Stimulated activated memory B cell treated with anti-CD40 and anti-IgM and Interleukin-4, amounts not matched to agents 10 μg/mL and 1 μg/mL and 100 μg/mL, for 72 hours (primary cell): ENCODE measurements around the gene SULT1A1.

Source experiments
- ATAC-seq: fragments of 150-1000 bp; cut with Tn5 transposase; 2 replicates; pipeline ENCODE4 v1.10.0; 2021
- H3K27ac Mint-ChIP-seq: one replicate; pipeline ENCODE4 v1.8.0; 2022; ENCODE audit warnings: mild to moderate bottlenecking, mixed read lengths
- H3K27me3 Mint-ChIP-seq: one replicate; pipeline ENCODE4 v1.8.0; 2022; ENCODE audit warnings: mixed read lengths
- H3K36me3 Mint-ChIP-seq: one replicate; pipeline ENCODE4 v1.8.0; 2022; ENCODE audit warnings: mixed read lengths
- H3K4me1 Mint-ChIP-seq: one replicate; pipeline ENCODE4 v1.8.0; 2022; ENCODE audit warnings: mixed read lengths
- H3K4me3 Mint-ChIP-seq: one replicate; pipeline ENCODE4 v1.8.0; 2022; ENCODE audit warnings: mild to moderate bottlenecking, moderate library complexity, mixed read lengths
- H3K9me3 Mint-ChIP-seq: one replicate; pipeline ENCODE4 v1.8.0; 2022; ENCODE audit warnings: mixed read lengths

Gene SULT1A1

DNA sequence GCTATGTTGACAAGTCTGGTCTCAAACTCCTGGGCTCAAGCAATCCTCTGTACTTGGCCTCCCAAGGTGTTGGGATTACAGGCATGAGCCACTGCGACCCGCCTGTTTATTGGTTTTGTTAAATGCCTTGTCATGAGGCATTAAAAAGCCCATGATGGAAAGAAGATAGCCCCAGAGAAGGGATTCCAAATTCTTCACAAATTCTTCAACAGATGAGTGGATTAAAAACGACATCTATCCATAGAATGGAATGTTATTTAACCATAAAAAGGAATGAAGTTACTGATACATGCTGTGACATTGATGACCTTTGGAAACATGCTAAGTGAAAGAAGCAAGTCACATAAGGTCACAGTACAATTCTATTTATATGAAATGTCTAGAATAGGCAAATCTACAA is 51.4 kb downstream of the SULT1A1 start:
- Mint-ChIP-seq H3K9me3 (no peaks in the 10 kb centered on the region), H3K4me3 (no peak overlapping the region), H3K27ac (no peak overlapping the region), H3K36me3 (peaks cover 17% of the 10 kb centered on the region), H3K27me3 (no peaks in the 10 kb centered on the region), H3K4me1 (peaks cover 27% of the 10 kb centered on the region)
- no peak for ATAC-seq

DNA sequence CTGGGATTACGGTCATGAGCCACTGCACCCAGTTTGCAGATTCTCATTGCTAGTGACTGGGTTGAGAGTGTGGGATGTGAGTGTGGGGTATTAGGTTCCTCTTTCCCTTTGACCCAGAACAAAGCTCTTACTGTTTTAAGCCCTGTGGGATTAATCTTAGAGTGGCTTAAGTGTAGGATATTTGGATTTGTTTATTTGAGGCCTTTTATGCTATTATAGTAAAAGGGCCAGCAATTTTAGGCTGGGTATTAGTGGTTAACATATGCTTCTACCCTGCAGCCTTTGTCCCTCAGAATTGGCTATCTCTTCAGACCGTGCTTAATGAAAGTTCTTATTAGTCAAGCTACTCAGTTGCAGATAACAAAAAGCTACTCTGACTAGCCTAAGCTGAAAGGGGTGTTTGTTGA is 52.9 kb downstream of the SULT1A1 start:
- Mint-ChIP-seq H3K4me1 (peaks cover 27% of the 10 kb centered on the region), H3K4me3 (no peak overlapping the region), H3K36me3 (peaks cover 17% of the 10 kb centered on the region), H3K27ac (no peak overlapping the region), H3K27me3 (no peaks in the 10 kb centered on the region), H3K9me3 (no peaks in the 10 kb centered on the region)
- ATAC-seq: no peak

DNA sequence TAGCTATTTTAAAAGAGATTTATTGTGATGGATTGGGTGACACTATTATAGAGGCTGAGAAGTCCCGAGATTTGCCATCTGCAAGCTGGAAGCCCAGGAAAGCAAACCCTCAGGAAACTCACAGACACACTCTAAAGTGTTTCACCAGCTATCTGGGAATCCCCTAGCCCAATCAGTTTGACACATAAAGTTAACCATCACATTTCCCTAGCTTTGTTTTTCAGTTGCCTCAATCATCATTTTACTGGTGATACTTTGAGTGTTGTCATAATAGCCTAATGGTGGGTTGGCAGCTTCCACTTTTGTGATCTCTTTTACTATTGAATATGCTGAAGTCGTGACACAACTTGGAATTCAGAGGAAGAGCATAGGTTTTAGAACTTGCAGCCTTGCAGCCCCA is 54.3 kb downstream of the SULT1A1 start:
- no peak overlapping the region for H3K4me3 Mint-ChIP-seq

More for the DNA sequence above, 54.3 kb downstream of the SULT1A1 start:
- ATAC-seq: no peak
- Mint-ChIP-seq H3K36me3 (peaks cover 17% of the 10 kb centered on the region), H3K27ac (no peak overlapping the region), H3K9me3 (no peaks in the 10 kb centered on the region), H3K27me3 (no peaks in the 10 kb centered on the region), H3K4me1 (peaks cover 27% of the 10 kb centered on the region)
